Trophoblast cell (in vitro differentiated cells and primary cell): Measurements from ENCODE around the gene RTF1.

Source experiments
- DNase-seq, 2 donors: peaks; one replicate each; pipeline ENCODE4 v3.0.0-alpha.2; 2016
- H2AFZ ChIP-seq: 2 replicates; pipeline ENCODE4 v1.6.1; 2013; ENCODE audit warnings: low read length, moderate library complexity, mild to moderate bottlenecking; ENCODE audit not compliant: insufficient read depth, poor library complexity
- H2AK5ac ChIP-seq: 2 replicates; pipeline ENCODE4 v1.6.1; 2013; ENCODE audit warnings: mild to moderate bottlenecking, low read length
- H2BK120ac ChIP-seq: 2 replicates; pipeline ENCODE4 v1.6.1; 2013; ENCODE audit warnings: low read length, mild to moderate bottlenecking, moderate library complexity; ENCODE audit not compliant: insufficient read depth, poor library complexity
- H2BK12ac ChIP-seq: 2 replicates; pipeline ENCODE4 v1.6.1; 2013; ENCODE audit warnings: mild to moderate bottlenecking, low read length, moderate library complexity
- H2BK5ac ChIP-seq: 2 replicates; pipeline ENCODE4 v1.6.1; 2013; ENCODE audit warnings: low read length, low read depth, moderate library complexity, mild to moderate bottlenecking; ENCODE audit not compliant: poor library complexity
- H3K14ac ChIP-seq: 2 replicates; pipeline ENCODE4 v1.6.1; 2013; ENCODE audit warnings: mild to moderate bottlenecking, low read length
- H3K18ac ChIP-seq: 2 replicates; pipeline ENCODE4 v1.6.1; 2013; ENCODE audit warnings: mild to moderate bottlenecking, low read length
- H3K23ac ChIP-seq: 2 replicates; pipeline ENCODE4 v1.6.1; 2013; ENCODE audit warnings: low read length
- H3K27ac ChIP-seq: 2 replicates; pipeline ENCODE4 v1.5.1; 2013; ENCODE audit warnings: low read depth, mild to moderate bottlenecking, inconsistent platforms, low read length, moderate library complexity
- H3K27me3 ChIP-seq: 2 replicates; pipeline ENCODE4 v1.6.1; 2013; ENCODE audit warnings: inconsistent platforms, mild to moderate bottlenecking, low read length, moderate library complexity; ENCODE audit not compliant: insufficient read depth
- H3K36me3 ChIP-seq, 2 experiments: 1 replicate in 1 of 2; 2 replicates in 1 of 2; pipeline ENCODE4 v1.6.1; 2013; ENCODE audit warnings: low read length in 2 of 2, mild to moderate bottlenecking in 2 of 2, moderate library complexity in 1 of 2; ENCODE audit not compliant: insufficient read depth in 2 of 2, control insufficient read depth in 1 of 2
- H3K4ac ChIP-seq: 2 replicates; pipeline ENCODE4 v1.6.1; 2013; ENCODE audit warnings: low read depth, mild to moderate bottlenecking, low read length, moderate library complexity
- H3K4me1 ChIP-seq, 2 experiments: 1 replicate in 1 of 2; 2 replicates in 1 of 2; pipeline ENCODE4 v1.6.1; 2013; ENCODE audit warnings: low read length in 2 of 2, mild to moderate bottlenecking in 2 of 2, moderate library complexity in 1 of 2; ENCODE audit not compliant: insufficient read depth in 2 of 2, control insufficient read depth in 1 of 2
- H3K4me2 ChIP-seq: 2 replicates; pipeline ENCODE4 v1.6.1; 2013; ENCODE audit warnings: inconsistent platforms, mild to moderate bottlenecking, low read length, moderate library complexity
- H3K4me3 ChIP-seq: 2 replicates; pipeline ENCODE4 v1.5.1; 2013; ENCODE audit warnings: mild to moderate bottlenecking, low read depth, low read length, inconsistent platforms
- H3K79me1 ChIP-seq: one replicate; pipeline ENCODE4 v1.6.1; 2013; ENCODE audit warnings: low read length
- H3K79me2 ChIP-seq: 2 replicates; pipeline ENCODE4 v1.6.1; 2013; ENCODE audit warnings: low read length, mild to moderate bottlenecking; ENCODE audit not compliant: control insufficient read depth, insufficient read depth, poor library complexity
- H3K9ac ChIP-seq: 2 replicates; pipeline ENCODE4 v1.6.1; 2013; ENCODE audit warnings: mild to moderate bottlenecking, low read length
- H3K9me3 ChIP-seq: 2 replicates; pipeline ENCODE4 v1.6.1; 2013; ENCODE audit warnings: low read depth, mild to moderate bottlenecking, control low read depth, inconsistent platforms, low read length; ENCODE audit not compliant: insufficient read depth
- H4K12ac ChIP-seq: 2 replicates; pipeline ENCODE4 v1.6.1; 2013; ENCODE audit warnings: low read depth, mild to moderate bottlenecking, low read length, moderate library complexity
- H4K8ac ChIP-seq: 2 replicates; pipeline ENCODE4 v1.6.1; 2013; ENCODE audit warnings: low read depth, mild to moderate bottlenecking, low read length, moderate library complexity
- H4K91ac ChIP-seq: one replicate; pipeline ENCODE4 v1.6.1; 2013; ENCODE audit warnings: low read depth, mild to moderate bottlenecking, low read length, moderate library complexity
- WGBS: extraction: QIAGEN DNeasy Blood & Tissue Kit; methylation state at CpG from one replicate; pipeline ENCODE4 v1.1.7; 2013; ENCODE audit warnings: missing lambda C conversion rate; ENCODE audit not compliant: insufficient read length, insufficient coverage; ENCODE audit errors: extremely low coverage; 5-methylcytosine and 5-hydroxymethylcytosine counted together

RTF1 gene

GRCh38 chr15:41474941-41475340, 58.0 kb downstream of the RTF1 start:
- Histone ChIP-seq H2BK5ac (no peak overlapping the region), H2BK12ac (no peak overlapping the region), H3K23ac (no peak overlapping the region), H3K27ac (no peak overlapping the region), H3K27me3 (no peaks in the 10 kb centered on the region), H3K14ac (no peak overlapping the region), H3K4me3 (no peak overlapping the region), H3K9ac (no peak overlapping the region), H2BK120ac (no peak overlapping the region), H3K79me1 (no peaks in the 10 kb centered on the region), H3K18ac (no peak overlapping the region), H3K9me3 (no peaks in the 10 kb centered on the region), H4K8ac (no peak overlapping the region), H3K4me2 (no peak overlapping the region), H3K4ac (no peak overlapping the region), H3K4me1 (no peaks in the 10 kb centered on the region), H2AFZ (no peak overlapping the region), H4K91ac (no peak overlapping the region), H4K12ac (no peak overlapping the region), H3K36me3 (peaks cover 51 to 70% of the 10 kb centered on the region in 2 experiments), H3K79me2 (no peaks in the 10 kb centered on the region), H2AK5ac (no peak overlapping the region)
- DNase-seq = no peak
- no CpG with 5 or more reads among the region's 2 CpGs for WGBS

- no peak overlapping the region for H3K4ac ChIP-seq
- H3K18ac ChIP-seq = no peak overlapping the region
- no peak overlapping the region for H2BK12ac ChIP-seq
- H4K91ac ChIP-seq = no peak overlapping the region
- H3K79me1 ChIP-seq = no peaks in the 10 kb centered on the region
- no peak overlapping the region for H4K8ac ChIP-seq
- DNase-seq = no peak
- no peak overlapping the region for H3K9ac ChIP-seq
- H3K79me2 ChIP-seq = no peaks in the 10 kb centered on the region
- no peak overlapping the region for H2AFZ ChIP-seq
- H3K27ac ChIP-seq = no peak overlapping the region
- H2BK120ac ChIP-seq = no peak overlapping the region
- H4K12ac ChIP-seq = no peak overlapping the region
- H3K27me3 ChIP-seq = no peaks in the 10 kb centered on the region
- H3K9me3 ChIP-seq = no peaks in the 10 kb centered on the region
- H3K36me3 ChIP-seq = peaks cover 59 to 75% of the 10 kb centered on the region in 2 experiments
- no peak overlapping the region for H3K4me2 ChIP-seq
- no peak overlapping the region for H2AK5ac ChIP-seq
- H3K4me1 ChIP-seq = no peaks in the 10 kb centered on the region
- H2BK5ac ChIP-seq = no peak overlapping the region
- H3K14ac ChIP-seq = no peak overlapping the region
- no peak overlapping the region for H3K4me3 ChIP-seq
- no CpG with 5 or more reads among the region's 5 CpGs for WGBS
- no peak overlapping the region for H3K23ac ChIP-seq
Measured at GRCh38 chr15:41476416-41477048, 59.6 kb downstream of the RTF1 start.

- H2AK5ac ChIP-seq = no peak overlapping the region
- H4K91ac ChIP-seq = no peak overlapping the region
- no peaks in the 10 kb centered on the region for H3K79me1 ChIP-seq
- no peak overlapping the region for H4K12ac ChIP-seq
- no peak overlapping the region for H2BK5ac ChIP-seq
- H3K9me3 ChIP-seq = no peaks in the 10 kb centered on the region
- H3K79me2 ChIP-seq = no peaks in the 10 kb centered on the region
- DNase-seq = no peak
- no peak overlapping the region for H3K4me3 ChIP-seq
- no peak overlapping the region for H3K23ac ChIP-seq
- H3K9ac ChIP-seq = no peak overlapping the region
- H3K27ac ChIP-seq = no peak overlapping the region
- WGBS = no CpG with 5 or more reads among the region's 12 CpGs
- H3K4me2 ChIP-seq = no peak overlapping the region
- no peak overlapping the region for H2BK120ac ChIP-seq
- peaks cover 40 to 54% of the 10 kb centered on the region in 2 experiments for H3K36me3 ChIP-seq
- no peak overlapping the region for H3K14ac ChIP-seq
- no peaks in the 10 kb centered on the region for H3K27me3 ChIP-seq
- no peak overlapping the region for H2BK12ac ChIP-seq
- H3K18ac ChIP-seq = no peak overlapping the region
- H2AFZ ChIP-seq = no peak overlapping the region
- no peaks in the 10 kb centered on the region for H3K4me1 ChIP-seq
- no peak overlapping the region for H4K8ac ChIP-seq
- no peak overlapping the region for H3K4ac ChIP-seq
Measured at GRCh38 chr15:41480396-41481140, 63.7 kb downstream of the RTF1 start.

GRCh38 chr15:41482110-41482877, 65.4 kb downstream of the RTF1 start:
- H3K23ac ChIP-seq = no peak overlapping the region
- DNase-seq = no peak
- no peak overlapping the region for H3K4ac ChIP-seq

More at GRCh38 chr15:41482110-41482877, 65.4 kb downstream of the RTF1 start:
- no peak overlapping the region for H3K18ac ChIP-seq
- no peak overlapping the region for H4K8ac ChIP-seq
- H3K14ac ChIP-seq = no peak overlapping the region
- H2BK120ac ChIP-seq = no peak overlapping the region
- no peak overlapping the region for H2BK12ac ChIP-seq
- H3K9me3 ChIP-seq = no peaks in the 10 kb centered on the region
- no peak overlapping the region for H4K12ac ChIP-seq
- H2AFZ ChIP-seq = no peak overlapping the region
- peaks cover 32 to 39% of the 10 kb centered on the region in 2 experiments for H3K36me3 ChIP-seq
- H3K4me3 ChIP-seq = no peak overlapping the region
- H3K4me1 ChIP-seq = no peaks in the 10 kb centered on the region
- H3K27ac ChIP-seq = no peak overlapping the region
- H3K79me2 ChIP-seq = no peaks in the 10 kb centered on the region
- H3K79me1 ChIP-seq = no peaks in the 10 kb centered on the region
- H3K4me2 ChIP-seq = no peak overlapping the region
- no peak overlapping the region for H4K91ac ChIP-seq
- H3K27me3 ChIP-seq = no peaks in the 10 kb centered on the region
- H3K9ac ChIP-seq = no peak overlapping the region
- H2BK5ac ChIP-seq = no peak overlapping the region
- H2AK5ac ChIP-seq = no peak overlapping the region
- no CpG with 5 or more reads among the region's 9 CpGs for WGBS
